GM12865 (cell line): ENCODE data around the gene ZBTB46.
A peak's percentile ranks its signal among the peaks of the same experiment; 100 is the strongest.
"Not testable (repeated sequence)": the region's sequence is repeated elsewhere in the genome, so short reads cannot be mapped to it uniquely, and the experiment has no call there.

Experiments
- DNase-seq: peaks from one replicate; pipeline ENCODE4 v3.0.0; 2010; ENCODE audit warnings: low read depth
- H3K4me3 ChIP-seq: 2 replicates; pipeline ENCODE4 v1.5.1; 2011; ENCODE audit warnings: mild to moderate bottlenecking, low read depth, low read length, control low read depth
- CTCF ChIP-seq: IDR thresholded peaks from 2 replicates; pipeline ENCODE4 v1.5.1; 2011; ENCODE audit warnings: low read length, control low read depth, low read depth, inconsistent platforms; ENCODE audit not compliant: insufficient read depth; ENCODE audit errors: missing control alignments

Gene ZBTB46, protein sequence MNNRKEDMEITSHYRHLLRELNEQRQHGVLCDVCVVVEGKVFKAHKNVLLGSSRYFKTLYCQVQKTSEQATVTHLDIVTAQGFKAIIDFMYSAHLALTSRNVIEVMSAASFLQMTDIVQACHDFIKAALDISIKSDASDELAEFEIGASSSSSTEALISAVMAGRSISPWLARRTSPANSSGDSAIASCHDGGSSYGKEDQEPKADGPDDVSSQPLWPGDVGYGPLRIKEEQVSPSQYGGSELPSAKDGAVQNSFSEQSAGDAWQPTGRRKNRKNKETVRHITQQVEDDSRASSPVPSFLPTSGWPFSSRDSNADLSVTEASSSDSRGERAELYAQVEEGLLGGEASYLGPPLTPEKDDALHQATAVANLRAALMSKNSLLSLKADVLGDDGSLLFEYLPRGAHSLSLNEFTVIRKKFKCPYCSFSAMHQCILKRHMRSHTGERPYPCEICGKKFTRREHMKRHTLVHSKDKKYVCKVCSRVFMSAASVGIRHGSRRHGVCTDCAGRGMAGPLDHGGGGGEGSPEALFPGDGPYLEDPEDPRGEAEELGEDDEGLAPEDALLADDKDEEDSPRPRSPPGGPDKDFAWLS

DNA sequence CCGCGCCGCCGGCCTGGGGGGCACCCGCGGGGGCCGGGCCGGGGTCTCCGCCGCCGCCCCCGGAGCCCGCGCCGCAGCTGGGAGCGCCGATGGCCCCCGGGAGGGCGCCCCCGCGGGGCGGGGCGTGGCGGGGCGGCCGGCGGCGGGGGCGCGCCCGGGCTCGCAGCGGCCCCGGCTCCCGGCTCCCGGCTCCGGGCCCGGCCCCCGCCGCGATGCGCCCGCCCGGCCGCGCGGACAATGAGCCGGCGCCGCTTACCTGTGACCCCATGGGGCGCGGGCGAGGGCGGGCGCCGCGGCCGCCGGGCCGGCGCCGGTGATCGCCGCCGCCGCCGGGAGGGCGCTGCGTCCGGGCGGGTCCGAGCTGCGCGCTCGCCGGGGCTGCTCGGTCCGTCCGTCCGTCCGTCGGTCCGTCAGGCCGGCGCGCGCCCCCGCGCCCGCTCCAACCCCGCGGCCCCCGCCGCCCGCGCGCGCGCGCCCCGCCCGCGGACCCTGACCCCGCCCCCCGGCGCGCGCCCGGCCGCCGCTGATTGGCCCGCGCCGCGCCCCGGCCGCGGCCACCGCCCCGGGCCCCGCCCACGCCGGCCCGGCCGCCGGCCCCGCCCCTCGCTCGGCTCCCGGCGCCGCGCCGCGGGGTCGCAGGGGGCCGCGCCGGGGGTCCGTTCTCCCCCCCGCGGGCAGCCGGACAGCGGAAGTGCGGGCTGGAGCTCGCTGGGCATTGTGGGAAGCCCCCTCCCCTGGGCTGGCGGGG, at the start of gene ZBTB46:
TSS of gene ZBTB46 (minus strand) at position 424 of the 748 bp plus-strand sequence. CDS start 40,507 bp downstream, outside the sequence.
- DNase-seq: peak; percentile 63
- TF ChIP-seq CTCF: no peak
- peak within 1 kb of the TSS; percentile 38 for H3K4me3 ChIP-seq

GRCh38 chr20:63878899-63879663, 48.0 kb upstream of the ZBTB46 start:
- no peak for TF ChIP-seq CTCF
- no peak for DNase-seq
- H3K4me3 ChIP-seq: no peak overlapping the region

DNA sequence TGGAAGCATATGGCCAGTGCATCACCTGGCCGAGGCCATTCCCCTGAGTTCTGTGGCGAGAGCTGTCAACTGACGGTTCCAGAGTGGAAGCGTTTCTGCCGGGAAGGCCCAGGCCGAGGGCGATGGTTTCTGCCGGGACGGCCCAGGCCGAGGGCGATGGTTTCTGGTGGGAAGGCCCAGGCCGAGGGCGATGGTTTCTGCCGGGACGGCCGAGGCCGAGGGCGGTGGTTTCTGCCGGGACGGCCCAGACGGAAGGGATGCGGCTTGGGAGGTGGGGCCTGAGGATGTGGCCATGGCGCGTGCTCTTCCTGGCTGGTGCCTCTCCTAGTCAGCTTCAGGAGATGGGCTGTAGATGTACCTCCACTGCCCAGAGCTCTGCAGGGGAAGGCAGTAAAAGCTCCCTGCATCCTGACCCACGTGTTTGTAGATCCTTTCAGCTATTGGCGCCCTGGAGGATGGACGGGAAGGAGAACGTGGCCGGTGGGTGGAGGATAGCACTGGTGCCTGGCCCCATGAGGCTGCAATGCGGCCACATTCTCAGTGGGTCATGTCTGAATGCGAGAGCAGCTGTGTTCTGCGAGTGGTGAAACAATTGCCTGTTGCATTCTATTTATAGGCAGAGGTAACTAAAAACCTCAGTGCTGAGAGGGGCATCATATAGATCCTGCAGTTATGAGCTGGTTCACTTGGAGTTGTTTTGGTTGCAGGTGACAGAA, 46.8 kb upstream of the ZBTB46 start:
- TF ChIP-seq CTCF: no peak
- no peak overlapping the region for H3K4me3 ChIP-seq
- no peak for DNase-seq

GRCh38 chr20:63876489-63877036, 45.5 kb upstream of the ZBTB46 start:
- H3K4me3 ChIP-seq: no peak overlapping the region
- no peak for TF ChIP-seq CTCF
- DNase-seq: no peak

GRCh38 chr20:63874241-63874640, 43.2 kb upstream of the ZBTB46 start:
- DNase-seq, H3K4me3 ChIP-seq: not testable (repeated sequence)

GRCh38 chr20:63873477-63873971, 42.5 kb upstream of the ZBTB46 start:
- TF ChIP-seq CTCF: no peak
- DNase-seq: no peak
- H3K4me3 ChIP-seq: no peak overlapping the region
